Measurements from ENCODE around the gene DCDC2C.

Gene DCDC2C

GRCh38 chr2:3837086-3837485, 133.7 kb downstream of the DCDC2C start:
- no peak for DNase-seq

DNA sequence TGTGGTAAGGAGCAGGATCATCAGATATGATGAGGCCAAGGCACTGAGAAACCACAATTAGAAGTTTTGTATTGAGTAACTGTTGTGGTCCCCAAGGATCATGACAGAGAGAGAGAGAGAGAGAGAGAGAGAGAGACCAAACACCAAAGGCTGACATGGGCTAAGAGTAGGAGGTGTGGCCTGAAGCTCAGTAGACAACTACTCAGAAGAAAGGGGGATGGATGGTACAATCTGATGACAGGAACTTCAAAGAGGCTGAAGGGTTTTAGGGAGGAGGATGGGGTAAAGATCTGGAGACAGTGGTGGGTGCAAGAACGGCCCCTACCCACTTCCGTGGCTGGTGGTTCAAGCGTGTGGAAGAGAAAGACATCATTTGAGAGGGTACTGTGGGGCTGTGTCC, 135.0 kb downstream of the DCDC2C start:
- no peak for DNase-seq

DNA sequence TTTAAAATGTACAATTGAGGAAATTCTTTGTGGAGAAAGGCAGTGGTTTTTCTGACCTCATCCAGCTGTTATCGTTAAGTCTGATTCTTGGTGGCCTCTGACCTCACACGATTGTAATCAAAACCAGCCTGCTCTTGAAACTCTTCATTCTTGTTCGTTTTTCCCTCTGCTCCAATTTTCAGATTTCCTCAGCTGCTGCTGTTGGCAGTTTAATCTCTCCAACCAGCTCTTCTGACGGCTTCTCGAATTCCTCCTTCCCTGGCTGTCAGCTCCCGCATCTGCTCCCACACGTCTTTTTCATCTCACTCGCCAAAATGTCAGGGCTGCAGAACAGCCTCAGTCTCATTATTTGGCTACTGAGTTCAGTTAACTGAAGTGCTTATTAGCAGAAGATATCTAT, 136.1 kb downstream of the DCDC2C start:
- DNase-seq, result no peak

- DNase-seq, result no peak
These were observed 137.3 kb downstream of the DCDC2C start for GRCh38 chr2:3840611-3841155.

DNA sequence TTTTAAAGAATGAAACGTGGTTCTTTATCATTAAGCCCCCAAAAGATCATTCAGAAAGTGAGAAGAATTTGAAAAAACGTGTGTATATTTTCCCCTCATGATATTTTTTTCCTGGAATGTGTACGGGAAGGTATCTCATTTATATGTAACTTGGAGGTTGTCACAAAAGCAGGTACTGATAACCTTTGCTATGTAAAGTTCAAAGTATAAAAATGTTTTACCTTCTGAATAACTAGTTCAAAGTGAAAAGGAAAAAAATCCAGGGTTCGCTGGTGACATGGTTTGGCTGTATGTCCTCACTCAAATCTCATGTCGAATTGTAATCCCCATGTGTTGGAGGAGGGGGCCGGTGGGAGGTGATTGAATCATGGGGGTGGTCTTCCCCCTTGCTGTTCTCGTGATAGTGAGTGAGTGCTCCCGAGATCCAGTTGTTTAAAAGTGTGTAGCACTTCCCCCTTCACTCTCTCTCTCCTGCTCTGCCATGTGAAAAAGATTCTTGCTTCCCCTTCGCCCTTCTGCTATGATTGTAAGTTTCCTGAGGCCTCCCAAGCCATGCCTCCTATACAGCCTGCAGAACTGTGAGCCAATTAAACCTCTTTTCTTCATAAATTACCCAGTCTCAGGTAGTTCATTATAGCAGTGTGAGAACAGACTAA, 144.2 kb downstream of the DCDC2C start:
- no peak for DNase-seq

DNA sequence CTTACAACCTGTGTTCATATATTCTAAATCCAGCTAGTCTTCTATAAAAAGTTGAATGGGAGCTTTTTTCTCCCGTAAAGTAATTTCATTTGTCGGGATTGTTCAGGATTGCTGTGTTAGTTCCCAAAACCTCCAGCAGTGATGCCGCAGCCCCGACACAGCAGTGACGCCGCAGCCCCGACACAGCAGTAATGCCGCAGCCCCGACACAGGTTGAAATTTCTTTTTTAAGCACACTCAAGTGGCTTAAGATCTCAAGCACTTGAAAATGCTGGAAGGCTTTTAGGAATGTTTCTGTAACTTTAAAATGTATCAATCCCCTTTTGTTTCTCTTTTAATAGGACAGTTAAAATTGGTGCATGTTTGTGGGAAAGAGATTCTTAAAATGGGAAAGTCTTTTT, 145.4 kb downstream of the DCDC2C start:
- DNase-seq, result no peak

DNA sequence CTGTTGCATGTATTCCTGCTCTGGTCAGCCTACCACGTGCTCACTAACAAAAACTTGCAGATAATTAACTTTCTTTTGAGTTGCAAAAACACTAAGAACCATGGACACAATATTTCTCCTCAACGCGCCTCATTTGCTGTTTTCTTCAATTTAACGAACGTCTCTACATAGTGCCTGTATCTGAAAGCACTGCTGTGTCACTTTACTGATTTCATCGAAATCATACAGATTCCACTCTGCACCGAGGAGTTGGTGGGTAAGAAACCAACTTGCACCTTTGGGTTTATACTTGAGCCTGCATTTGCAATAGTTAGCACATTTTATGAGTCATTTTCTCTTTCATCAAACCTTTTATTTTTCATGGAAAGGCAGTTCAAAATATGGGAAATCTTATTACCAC, 145.8 kb downstream of the DCDC2C start:
- no peak for DNase-seq

DNA sequence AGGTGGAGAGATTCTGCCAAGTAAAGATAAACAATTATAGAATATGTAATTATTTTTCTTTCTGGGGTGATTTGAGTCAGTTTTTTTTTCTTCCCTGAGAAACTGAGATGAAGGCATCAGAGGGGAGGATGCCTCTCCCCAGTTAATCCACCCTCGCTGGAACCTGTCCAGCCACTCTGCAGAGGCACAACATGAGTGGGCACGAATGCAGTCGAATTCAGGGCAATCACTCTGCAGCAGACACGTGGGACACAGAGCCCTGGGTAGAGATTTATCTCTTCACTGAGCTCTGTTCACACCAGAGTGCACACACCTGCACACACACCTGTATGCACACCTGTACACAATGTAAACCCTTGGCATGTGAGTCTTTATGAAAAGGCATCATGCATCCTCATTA, 154.2 kb downstream of the DCDC2C start:
- DNase-seq, result no peak

DNA sequence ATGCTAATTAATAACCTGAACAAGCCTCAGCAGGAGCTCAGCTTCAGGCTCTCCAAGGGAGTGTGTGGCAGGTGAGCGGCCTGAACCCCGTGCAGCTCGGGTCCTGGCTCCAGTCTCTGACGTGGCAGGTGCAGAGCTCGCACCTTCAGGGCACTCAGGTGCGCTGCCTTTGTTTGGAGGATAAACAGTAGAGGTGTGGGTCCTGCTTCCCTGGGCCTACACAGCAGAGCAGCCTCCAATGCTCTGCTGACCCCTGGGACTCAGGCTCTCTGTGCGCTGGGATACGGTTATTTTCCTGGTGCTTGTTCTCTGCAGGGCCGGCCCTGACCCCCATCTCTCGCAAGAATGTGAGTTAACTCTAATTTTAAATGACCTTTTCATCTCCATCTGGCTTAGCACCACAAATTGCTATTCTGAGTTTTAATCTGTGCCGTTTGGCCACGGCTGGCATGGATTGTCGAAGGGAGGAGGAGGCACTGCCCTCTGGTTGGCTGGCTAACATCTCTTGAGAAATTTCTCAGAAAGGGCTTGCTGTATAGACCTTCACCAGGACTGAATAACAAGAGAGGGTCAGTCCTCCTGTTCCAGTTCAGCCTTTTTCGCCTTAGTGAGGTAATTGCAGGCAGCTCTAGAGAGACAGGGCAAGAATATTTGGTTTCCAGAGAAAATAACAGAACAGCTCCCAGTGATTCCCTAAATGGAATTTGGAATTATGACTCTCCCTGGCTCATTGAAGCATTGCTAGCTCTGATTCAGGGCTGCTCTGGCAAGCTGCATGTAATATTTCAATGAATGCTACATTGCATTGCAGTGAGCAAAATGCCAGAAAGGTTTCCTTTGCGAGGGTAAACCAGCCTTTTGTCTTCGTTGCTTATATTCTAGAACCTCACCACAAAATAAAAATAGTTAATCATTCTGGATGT, 161.8 kb downstream of the DCDC2C start:
- no peak for DNase-seq

DNA sequence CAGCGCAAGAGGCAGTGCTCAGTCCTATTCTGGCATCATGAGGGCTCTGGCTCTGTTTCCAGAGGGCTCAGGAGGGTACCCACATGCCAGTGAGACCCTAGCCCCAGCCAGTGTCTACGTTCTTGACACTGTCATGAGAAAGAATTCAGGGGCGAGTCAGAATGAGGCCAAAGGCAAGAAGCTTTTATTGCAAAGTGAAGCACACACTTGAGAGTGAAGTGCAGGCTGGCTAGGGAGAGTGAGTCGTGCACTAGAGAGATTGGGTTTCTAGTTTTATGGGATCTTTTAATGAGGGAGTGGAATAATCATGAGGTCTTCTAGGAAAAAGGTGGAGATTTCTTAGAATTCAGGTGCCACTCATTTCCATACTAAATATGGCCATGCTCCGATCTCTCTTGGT, 164.1 kb downstream of the DCDC2C start:
- no peak for DNase-seq

- DNase-seq, result no peak
These were observed 164.8 kb downstream of the DCDC2C start for GRCh38 chr2:3868012-3868805.

GRCh38 chr2:3870222-3870621, 166.8 kb downstream of the DCDC2C start:
- no peak for DNase-seq

GRCh38 chr2:3871002-3871401, 167.6 kb downstream of the DCDC2C start:
- DNase-seq, result peak; percentile 20

GRCh38 chr2:3872451-3872850, 169.1 kb downstream of the DCDC2C start:
- no peak for DNase-seq

- DNase-seq, result no peak
These were observed 170.5 kb downstream of the DCDC2C start for GRCh38 chr2:3873899-3874298.

DNA sequence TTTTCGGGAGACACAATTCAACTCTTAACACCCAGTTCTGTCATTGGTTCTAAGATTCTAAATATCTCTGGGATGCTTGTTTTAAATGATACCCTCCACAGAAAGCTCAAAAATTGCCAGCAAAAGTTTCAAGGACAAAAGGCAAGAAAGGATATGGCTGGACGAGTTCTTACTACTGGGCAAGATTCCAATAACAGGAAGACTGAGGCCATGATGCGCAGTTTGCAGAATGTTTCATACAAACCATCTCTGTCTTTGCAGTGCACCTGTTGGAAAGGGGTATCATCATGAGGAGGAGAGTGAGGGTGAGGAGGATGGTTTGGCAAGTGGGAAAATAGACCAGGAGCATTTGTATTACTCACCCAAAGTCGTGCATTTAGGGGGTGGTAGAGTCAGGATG, 172.8 kb downstream of the DCDC2C start:
- no peak for DNase-seq

DNA sequence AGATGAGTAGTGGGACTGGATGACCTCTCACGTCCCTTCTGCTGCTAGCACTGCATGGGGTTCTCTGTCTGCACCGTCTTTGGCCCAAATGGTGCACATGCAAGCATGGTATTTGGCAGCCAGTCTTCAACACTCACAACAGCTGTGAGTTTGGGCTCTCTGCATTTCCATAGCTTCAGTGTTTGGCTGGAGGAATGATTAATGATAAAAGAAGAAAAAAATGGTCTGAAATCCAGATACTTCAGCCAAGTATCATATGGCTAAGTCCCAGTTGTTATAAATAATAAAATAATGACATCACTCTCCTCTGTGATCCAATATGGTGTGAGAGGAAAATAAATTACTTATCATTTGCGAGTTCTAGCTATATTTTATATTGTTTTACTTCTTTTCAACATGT, 173.3 kb downstream of the DCDC2C start:
- no peak for DNase-seq

GRCh38 chr2:3885629-3886628, 182.6 kb downstream of the DCDC2C start:
- DNase-seq, result no peak

- DNase-seq, result no peak
These were observed 191.6 kb downstream of the DCDC2C start for GRCh38 chr2:3895021-3895420.

All from fibroblast of skin of back (primary cell).